Right ventricle myocardium inferior (tissue), 1 donor: ENCODE results near the gene RAB3A. TPM values are rescaled to one million over a fixed set of nuclear protein-coding genes. Genes with fewer than 3 reads are reported as not detected.
"Not testable (repeated sequence)": the region's sequence is repeated elsewhere in the genome, so short reads cannot be mapped to it uniquely, and the experiment has no call there.

Source experiments
- ATAC-seq: fragments of 200-7000 bp; cut with Tn5 transposase; one replicate; pipeline ENCODE4 v1.9.1; 2020; ENCODE audit warnings: mild to moderate bottlenecking, moderate library complexity
- DNase-seq: peaks from one replicate; pipeline ENCODE4 v3.0.0; 2021; ENCODE audit errors: missing footprints
- intact Hi-C: fragments of 100-400 bp; cut with DNase I; formaldehyde crosslinking; loops from one replicate; pipeline ENCODE4 v1.11.0; 2022
- total RNA-seq: library from RNA; stranded (reverse); fragmentation: NEBNext Ultra II Directional; extraction: Animal tissue kit (Norgen Biotek cat#: 25700); gene quantifications from one replicate; pipeline ENCODE4 v1.2.1, GENCODE V29; 2021
- donor health status: DM: no; HTN: yes; CAD: no; lungs with severe emphysema.

The RAB3A gene
- total RNA-seq, 1 donor from 2014 or later: 25.4 TPM

DNA sequence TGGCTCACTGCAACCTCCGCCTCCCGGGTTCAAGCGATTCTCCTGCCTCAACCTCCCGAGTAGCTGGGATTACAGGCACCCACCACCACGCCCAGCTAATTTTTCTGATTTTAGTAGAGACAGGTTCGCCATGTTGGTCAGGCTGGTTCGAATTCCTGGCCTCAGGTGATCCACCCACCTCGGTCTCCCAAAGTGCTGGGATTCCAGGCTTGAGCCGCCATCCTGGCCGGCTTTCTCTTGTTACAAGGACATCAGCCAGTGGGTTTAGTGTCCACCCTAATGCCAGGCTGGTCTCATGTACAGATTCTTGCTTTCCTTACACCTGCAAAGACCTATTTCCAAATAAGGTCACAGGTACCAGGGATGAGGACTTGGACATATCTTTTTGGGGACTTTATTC, 44.0 kb downstream of the RAB3A start:
- no peak for ATAC-seq
- intact Hi-C loops: no loop called here
- DNase-seq: no peak

- intact Hi-C loops, DNase-seq, ATAC-seq: not testable (repeated sequence)
These were observed 44.7 kb downstream of the RAB3A start for GRCh38 chr19:18159059-18159616.

- ATAC-seq: no peak
- DNase-seq: no peak
- intact Hi-C loops: no loop called here
These were observed 45.4 kb downstream of the RAB3A start for GRCh38 chr19:18158467-18158866.

DNA sequence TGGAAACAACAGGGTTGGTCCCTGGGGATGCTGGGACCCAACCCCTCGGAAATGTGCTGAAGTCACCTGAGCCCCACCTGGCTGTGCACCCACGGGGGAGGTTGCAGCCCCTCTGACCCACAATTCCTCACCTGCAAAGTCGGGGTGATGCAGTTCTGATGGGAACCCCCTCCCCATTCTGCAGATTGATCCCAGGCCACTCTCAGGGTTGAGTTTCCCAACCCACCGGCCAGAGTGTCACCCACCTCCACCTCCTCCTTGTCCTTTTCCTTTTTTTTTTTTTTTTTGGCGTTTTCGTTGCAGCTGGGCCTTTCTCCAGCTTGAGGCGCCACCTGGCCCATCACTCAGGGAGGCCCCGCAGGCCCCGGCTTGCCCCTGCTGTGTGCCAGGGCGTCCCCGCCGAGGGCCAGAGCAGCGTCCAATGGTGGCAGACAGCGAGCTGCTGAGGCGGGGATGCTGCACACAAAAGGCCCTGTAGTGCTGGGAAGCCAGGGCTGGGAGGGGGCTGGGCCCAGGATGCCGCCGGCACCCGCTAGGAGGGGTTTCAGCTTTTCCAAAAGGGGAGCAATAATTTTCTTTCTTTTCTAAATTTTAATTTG, 46.3 kb downstream of the RAB3A start:
- intact Hi-C loops: no loop called here
- ATAC-seq (no peak), DNase-seq (no peak)

GRCh38 chr19:18156841-18157464, 46.9 kb downstream of the RAB3A start:
- peak; percentile 10 for ATAC-seq
- peak; percentile 88 for DNase-seq
- intact Hi-C loops: no loop called here

DNA sequence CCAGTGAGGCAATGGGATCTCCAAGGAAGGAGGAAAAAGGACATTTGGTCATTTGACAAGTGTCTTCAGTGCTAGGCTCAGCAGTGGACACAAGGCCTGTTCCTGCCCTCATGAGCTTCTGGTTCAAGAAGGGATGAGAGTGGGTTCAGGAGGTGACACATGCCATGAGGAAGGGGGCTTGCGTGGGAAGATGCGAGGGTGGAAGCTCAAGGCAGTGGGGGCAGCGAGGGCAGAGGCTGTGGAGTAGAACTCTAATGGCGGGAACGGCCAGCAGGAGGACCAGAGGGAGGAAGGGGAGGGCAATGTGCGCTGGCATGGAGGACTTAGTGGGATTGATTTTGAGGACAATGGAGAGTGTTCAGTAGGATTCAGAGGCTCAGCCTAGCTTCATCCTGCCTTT, 47.6 kb downstream of the RAB3A start:
- DNase-seq: no peak
- intact Hi-C loops: no loop called here
- no peak for ATAC-seq

GRCh38 chr19:18155095-18156087, 48.5 kb downstream of the RAB3A start:
- intact Hi-C loops: no loop called here
- no peak for DNase-seq
- ATAC-seq: no peak

- ATAC-seq (no peak), DNase-seq (no peak)
- intact Hi-C loops: loop anchor here (2.0 to 5.0 kb wide), 2 partner anchors 35 to 49 kb away; partner anchors contain the start of gene RAB3A
These were observed 50.2 kb downstream of the RAB3A start for GRCh38 chr19:18153556-18154134.

GRCh38 chr19:18152817-18153555, 50.9 kb downstream of the RAB3A start, which contains the start of gene PIK3R2:
TSS of gene PIK3R2 (plus strand) at chr19:18153163. CDS start at chr19:18155880, 2,717 bp downstream.
- intact Hi-C loops: loop anchor here (2.0 to 5.0 kb wide), 2 partner anchors 34 to 49 kb away; partner anchors contain the start of gene RAB3A
- DNase-seq: peak; percentile 99
- peak; percentile 93 for ATAC-seq

DNA sequence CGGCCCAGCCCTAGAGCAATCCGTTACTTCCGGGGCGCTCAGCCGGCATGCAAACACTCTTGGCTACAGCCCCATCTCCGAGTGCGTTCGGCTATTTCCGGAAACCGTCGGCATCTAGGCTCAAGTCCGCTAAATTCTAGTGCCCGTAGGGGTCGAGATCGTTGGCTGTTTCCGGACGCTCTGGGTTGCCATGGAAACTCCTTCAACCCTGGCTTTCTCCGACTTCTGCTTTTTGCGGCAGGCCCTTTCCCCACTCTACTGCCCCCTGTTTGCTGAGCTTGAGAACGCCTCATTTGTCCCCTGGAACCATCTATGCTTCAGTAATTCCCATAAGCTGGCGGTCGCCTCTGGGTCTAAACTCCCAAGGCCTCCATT, 51.4 kb downstream of the RAB3A start:
- ATAC-seq (peak; percentile 77), DNase-seq (peak; percentile 97)
- intact Hi-C loops: loop anchor here (2.0 to 5.0 kb wide), 2 partner anchors 34 to 50 kb away; partner anchors contain the start of gene RAB3A

DNA sequence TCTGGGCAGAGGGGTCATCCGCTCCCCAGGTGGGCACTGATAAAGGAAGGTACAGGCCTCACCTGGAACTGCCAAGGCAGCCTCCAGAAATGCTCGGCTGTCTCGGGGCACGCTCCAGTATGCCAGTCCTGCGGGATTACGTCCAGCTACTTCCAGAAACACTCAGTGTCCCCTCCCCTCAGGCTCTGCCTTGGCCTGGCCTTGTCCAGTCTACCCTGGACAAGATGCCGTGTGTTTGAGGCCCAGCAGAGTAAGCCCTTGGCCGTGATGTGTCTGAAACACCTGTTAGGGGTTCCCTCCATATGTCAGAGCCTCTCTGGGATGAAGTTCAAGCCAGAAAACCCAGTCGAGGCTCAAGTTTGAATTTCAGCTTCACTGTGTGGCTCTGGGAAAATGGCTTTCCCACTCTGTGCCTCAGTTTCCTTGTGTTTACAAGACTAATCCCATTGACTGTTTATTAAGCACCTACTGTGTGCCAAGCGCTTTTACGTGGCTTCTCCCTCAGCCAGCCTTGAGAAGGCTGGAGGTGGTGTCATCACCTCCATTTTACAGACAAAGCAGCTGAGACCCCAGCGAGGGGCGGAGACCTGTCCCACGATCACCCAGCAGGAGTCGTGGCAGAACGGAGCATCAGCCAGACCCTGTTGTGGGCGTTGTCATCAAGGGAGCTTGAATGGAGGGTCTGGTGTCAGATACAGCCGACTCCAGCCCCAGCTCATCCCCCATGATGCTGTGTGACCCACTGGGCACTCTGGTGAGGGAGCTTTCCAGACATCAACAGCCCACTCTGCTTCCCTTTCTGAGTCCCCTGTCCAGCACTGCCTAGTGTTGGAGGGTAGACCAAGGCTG, 52.8 kb downstream of the RAB3A start:
- DNase-seq: no peak
- ATAC-seq: no peak
- intact Hi-C loops: loop anchor here (5.0 kb wide), 1 partner anchor 51 kb away; the partner anchor contains the start of gene RAB3A

- no peak for ATAC-seq
- intact Hi-C loops: no loop called here
These were observed 54.3 kb downstream of the RAB3A start for GRCh38 chr19:18149596-18149975.

DNA sequence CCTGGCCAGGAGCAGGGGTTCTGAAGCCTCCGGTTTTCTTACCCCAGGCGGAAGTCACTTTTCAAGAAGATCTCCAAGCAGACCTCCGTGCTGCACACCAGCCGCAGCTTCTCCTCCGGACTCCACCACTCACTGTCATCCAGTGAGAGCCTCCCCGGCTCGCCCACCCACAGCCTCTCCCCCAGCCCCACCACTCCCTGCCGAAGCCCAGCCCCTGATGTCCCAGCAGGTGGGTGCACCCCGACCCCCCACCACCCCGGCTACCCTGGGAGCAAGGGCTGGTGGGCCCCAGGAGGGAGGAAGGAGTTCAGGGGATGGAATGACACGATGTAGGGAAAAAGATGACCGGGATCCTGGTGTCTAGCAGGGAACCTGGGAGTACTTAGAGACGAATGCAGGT, 56.4 kb downstream of the RAB3A start:
- ATAC-seq (no peak), DNase-seq (no peak)
- intact Hi-C loops: no loop called here

More at GRCh38 chr19:18149596-18149975, 54.3 kb downstream of the RAB3A start:
- DNase-seq: no peak
